GM06990 (cell line): ENCODE measurements around the gene AP2A1.

Source experiments
- DNase-seq: peaks from one replicate; pipeline ENCODE4 v3.0.0-alpha.2; 2011; ENCODE audit not compliant: insufficient read length; ENCODE audit errors: extremely low read depth
- H3K27me3 ChIP-seq: replicated peaks from 2 replicates; pipeline ENCODE4 v1.6.0; 2011; ENCODE audit warnings: low read length; ENCODE audit not compliant: control insufficient read depth, insufficient read depth
- H3K36me3 ChIP-seq: 2 replicates; pipeline ENCODE4 v1.5.1; 2011; ENCODE audit warnings: low read length; ENCODE audit not compliant: control insufficient read depth, insufficient read depth
- H3K4me3 ChIP-seq: replicated peaks from 2 replicates; pipeline ENCODE4 v1.5.1; 2011; ENCODE audit warnings: low read depth, mild to moderate bottlenecking, control low read depth, low read length
- CTCF ChIP-seq: IDR thresholded peaks from 2 replicates; pipeline ENCODE4 v1.5.1; 2011; ENCODE audit warnings: low read length, control low read depth, mild to moderate bottlenecking, inconsistent platforms; ENCODE audit not compliant: insufficient read depth, poor library complexity, severe bottlenecking

Gene AP2A1

GRCh38 chr19:49738268-49738667 lies 28.5 kb upstream of the AP2A1 start:
- Histone ChIP-seq H3K27me3 (no peaks in the 10 kb centered on the region), H3K4me3 (no peak overlapping the region), H3K36me3 (no peaks in the 10 kb centered on the region)
- TF ChIP-seq CTCF = no peak
- DNase-seq = no peak

DNA sequence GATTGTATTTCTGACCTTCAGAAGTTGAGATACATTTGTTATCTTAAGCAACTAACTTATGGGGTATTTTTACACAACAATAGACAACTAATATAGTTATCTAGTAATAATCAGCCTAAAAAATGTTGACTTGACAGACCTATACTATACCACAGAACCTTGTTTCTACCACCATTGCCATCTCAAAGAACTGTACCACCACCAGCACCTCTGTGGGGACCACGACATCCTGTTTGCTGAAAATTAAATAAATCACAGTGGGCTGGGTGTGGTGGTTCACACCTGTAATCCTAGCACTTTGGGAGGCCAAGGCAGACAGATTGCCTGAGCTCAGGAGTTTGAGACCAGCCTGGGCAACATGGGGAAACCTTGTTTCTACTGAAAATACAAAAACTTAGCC lies 27.7 kb upstream of the AP2A1 start:
- no peak for TF ChIP-seq CTCF
- Histone ChIP-seq H3K4me3 (no peak overlapping the region), H3K27me3 (no peaks in the 10 kb centered on the region), H3K36me3 (no peaks in the 10 kb centered on the region)
- no peak for DNase-seq

GRCh38 chr19:49739933-49740332 lies 26.9 kb upstream of the AP2A1 start:
- no peaks in the 10 kb centered on the region for H3K27me3 ChIP-seq
- H3K36me3 ChIP-seq = no peaks in the 10 kb centered on the region
- no peak overlapping the region for H3K4me3 ChIP-seq
- TF ChIP-seq CTCF = no peak
- DNase-seq = no peak

GRCh38 chr19:49741210-49741844 lies 25.5 kb upstream of the AP2A1 start:
- DNase-seq = no peak
- TF ChIP-seq CTCF = no peak
- H3K36me3 ChIP-seq = no peaks in the 10 kb centered on the region
- H3K4me3 ChIP-seq = no peak overlapping the region
- no peaks in the 10 kb centered on the region for H3K27me3 ChIP-seq

GRCh38 chr19:49744946-49745381 lies 21.8 kb upstream of the AP2A1 start:
- TF ChIP-seq CTCF = no peak
- Histone ChIP-seq H3K4me3 (no peak overlapping the region), H3K27me3 (no peaks in the 10 kb centered on the region), H3K36me3 (no peaks in the 10 kb centered on the region)
- DNase-seq = no peak
